NT2/D1 (cell line): ENCODE data around the gene UBL4A.

Source experiments
- DNase-seq: peaks from one replicate; pipeline ENCODE4 v3.0.0-alpha.2; 2011; ENCODE audit warnings: low read depth, low spot score
- H3K27me3 ChIP-seq: 2 replicates; pipeline ENCODE4 v1.6.0; 2011; ENCODE audit warnings: mild to moderate bottlenecking; ENCODE audit not compliant: insufficient read length, insufficient read depth
- H3K36me3 ChIP-seq: 2 replicates; pipeline ENCODE4 v1.6.1; 2011; ENCODE audit warnings: mild to moderate bottlenecking, low read length, mixed read lengths; ENCODE audit not compliant: insufficient read depth, insufficient read length
- H3K4me1 ChIP-seq: 2 replicates; pipeline ENCODE4 v1.5.1; 2011; ENCODE audit not compliant: insufficient read depth, insufficient read length
- H3K4me3 ChIP-seq: 2 replicates; pipeline ENCODE4 v1.5.1; 2011; ENCODE audit warnings: low read depth; ENCODE audit not compliant: insufficient read length
- H3K9ac ChIP-seq: 2 replicates; pipeline ENCODE4 v1.6.0; 2011; ENCODE audit warnings: low read depth; ENCODE audit not compliant: insufficient read length
- H3K9me3 ChIP-seq: 2 replicates; pipeline ENCODE4 v1.5.1; 2011; ENCODE audit warnings: mild to moderate bottlenecking, low read length; ENCODE audit not compliant: insufficient read depth
- SUZ12 ChIP-seq: IDR thresholded peaks from 2 replicates; pipeline ENCODE4 v1.6.1; 2011; ENCODE audit not compliant: insufficient read length, insufficient read depth; ENCODE audit errors: extremely low read depth
- YY1 ChIP-seq: IDR thresholded peaks from 2 replicates; pipeline ENCODE4 v1.6.1; 2011; ENCODE audit not compliant: insufficient read length, insufficient read depth
- ZNF274 ChIP-seq: IDR thresholded peaks from 2 replicates; pipeline ENCODE4 v1.6.1; 2011; ENCODE audit warnings: mild to moderate bottlenecking, low read depth, low read length

Gene UBL4A

GRCh38 chrX:154490414-154491083, 4.1 kb upstream of the UBL4A start, which contains the start of gene SLC10A3:
Gene SLC10A3, minus strand, starts transcription at chrX:154490629. Its CDS starts 1,689 bp downstream, at chrX:154488940.
- no peaks in the 10 kb centered on the region for H3K9me3 ChIP-seq

GRCh38 chrX:154490021-154490413, 3.6 kb upstream of the UBL4A start:
- H3K27me3 ChIP-seq: no peaks in the 10 kb centered on the region
- DNase-seq: no peak
- H3K9me3 ChIP-seq: no peaks in the 10 kb centered on the region
- H3K4me3 ChIP-seq: peak overlapping the region; percentile 34
- no peak for TF ChIP-seq ZNF274
- no peak for TF ChIP-seq SUZ12
- TF ChIP-seq YY1: no peak
- peak overlapping the region; percentile 80 for H3K9ac ChIP-seq
- H3K36me3 ChIP-seq: peaks cover 14% of the 10 kb centered on the region
- H3K4me1 ChIP-seq: no peaks in the 10 kb centered on the region

More at GRCh38 chrX:154490414-154491083, 4.1 kb upstream of the UBL4A start, which contains the start of gene SLC10A3:
- H3K4me1 ChIP-seq: no peaks in the 10 kb centered on the region
- peak; percentile 78 for DNase-seq
- H3K4me3 ChIP-seq: peak within 1 kb of the TSS; percentile 34
- no peaks in the 10 kb centered on the region for H3K27me3 ChIP-seq
- peaks cover 9% of the 10 kb centered on the region for H3K36me3 ChIP-seq
- peak within 1 kb of the TSS; percentile 80 for H3K9ac ChIP-seq
- TF ChIP-seq SUZ12 (no peak), ZNF274 (no peak), YY1 (no peak)

- Histone ChIP-seq H3K4me1 (no peaks in the 10 kb centered on the region), H3K9me3 (no peaks in the 10 kb centered on the region)
Observed at GRCh38 chrX:154489182-154489581, 2.8 kb upstream of the UBL4A start.

GRCh38 chrX:154488336-154489075, 2.1 kb upstream of the UBL4A start:
- H3K27me3 ChIP-seq: no peaks in the 10 kb centered on the region
- H3K9me3 ChIP-seq: no peaks in the 10 kb centered on the region
- H3K36me3 ChIP-seq: peaks cover 28% of the 10 kb centered on the region
- H3K9ac ChIP-seq: no peak overlapping the region
- no peak for DNase-seq
- TF ChIP-seq YY1 (no peak), SUZ12 (no peak), ZNF274 (no peak)
- H3K4me3 ChIP-seq: no peak overlapping the region
- H3K4me1 ChIP-seq: no peaks in the 10 kb centered on the region

More at GRCh38 chrX:154489182-154489581, 2.8 kb upstream of the UBL4A start:
- DNase-seq: no peak
- no peak for TF ChIP-seq SUZ12
- TF ChIP-seq YY1: no peak
- no peak for TF ChIP-seq ZNF274
- Histone ChIP-seq H3K27me3 (no peaks in the 10 kb centered on the region), H3K4me3 (no peak overlapping the region), H3K36me3 (peaks cover 23% of the 10 kb centered on the region), H3K9ac (no peak overlapping the region)

- Histone ChIP-seq H3K9me3 (no peaks in the 10 kb centered on the region), H3K4me3 (no peak overlapping the region), H3K4me1 (no peaks in the 10 kb centered on the region), H3K36me3 (peaks cover 29% of the 10 kb centered on the region), H3K9ac (no peak overlapping the region), H3K27me3 (no peaks in the 10 kb centered on the region)
- TF ChIP-seq ZNF274 (no peak), YY1 (no peak), SUZ12 (no peak)
- DNase-seq: no peak
Observed at GRCh38 chrX:154487518-154488290, 1.3 kb upstream of the UBL4A start.

GRCh38 chrX:154486052-154486395, 391 bp downstream of the UBL4A start:
- Histone ChIP-seq H3K36me3 (peaks cover 29% of the 10 kb centered on the region), H3K4me1 (no peaks in the 10 kb centered on the region), H3K9me3 (no peaks in the 10 kb centered on the region), H3K27me3 (no peaks in the 10 kb centered on the region), H3K4me3 (peak overlapping the region; percentile 46), H3K9ac (peak overlapping the region; percentile 70)
- TF ChIP-seq YY1: no peak
- no peak for TF ChIP-seq ZNF274
- TF ChIP-seq SUZ12: no peak
- DNase-seq: no peak
